ENCODE data around the gene CCNL2.

DNA sequence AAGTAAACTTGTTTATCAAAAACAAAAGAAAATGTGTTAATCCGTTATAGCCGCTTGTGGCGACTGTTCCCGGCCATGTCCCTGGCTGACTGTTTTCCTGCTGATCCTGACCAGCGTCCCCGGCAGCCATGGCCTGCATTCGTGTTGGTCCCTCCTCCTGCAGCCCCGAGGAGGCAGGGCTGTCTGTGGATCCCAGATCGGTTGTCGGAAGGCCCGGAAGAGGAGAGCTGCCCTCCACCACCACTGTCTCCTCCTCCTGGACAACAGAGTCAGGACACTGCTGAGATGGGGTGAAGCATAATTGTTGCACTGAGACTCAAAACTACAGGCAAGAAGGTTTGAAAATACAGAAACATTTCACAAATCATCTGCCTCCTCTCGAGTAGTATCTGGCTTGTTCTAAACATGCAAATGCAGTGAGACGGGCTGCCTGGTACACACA is 37.1 kb downstream of the CCNL2 start:
- TF ChIP-seq, protein P1, sequence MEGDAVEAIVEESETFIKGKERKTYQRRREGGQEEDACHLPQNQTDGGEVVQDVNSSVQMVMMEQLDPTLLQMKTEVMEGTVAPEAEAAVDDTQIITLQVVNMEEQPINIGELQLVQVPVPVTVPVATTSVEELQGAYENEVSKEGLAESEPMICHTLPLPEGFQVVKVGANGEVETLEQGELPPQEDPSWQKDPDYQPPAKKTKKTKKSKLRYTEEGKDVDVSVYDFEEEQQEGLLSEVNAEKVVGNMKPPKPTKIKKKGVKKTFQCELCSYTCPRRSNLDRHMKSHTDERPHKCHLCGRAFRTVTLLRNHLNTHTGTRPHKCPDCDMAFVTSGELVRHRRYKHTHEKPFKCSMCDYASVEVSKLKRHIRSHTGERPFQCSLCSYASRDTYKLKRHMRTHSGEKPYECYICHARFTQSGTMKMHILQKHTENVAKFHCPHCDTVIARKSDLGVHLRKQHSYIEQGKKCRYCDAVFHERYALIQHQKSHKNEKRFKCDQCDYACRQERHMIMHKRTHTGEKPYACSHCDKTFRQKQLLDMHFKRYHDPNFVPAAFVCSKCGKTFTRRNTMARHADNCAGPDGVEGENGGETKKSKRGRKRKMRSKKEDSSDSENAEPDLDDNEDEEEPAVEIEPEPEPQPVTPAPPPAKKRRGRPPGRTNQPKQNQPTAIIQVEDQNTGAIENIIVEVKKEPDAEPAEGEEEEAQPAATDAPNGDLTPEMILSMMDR (IDR thresholded peaks at IDR 0.05; ENCODE audit: low read depth, low read length) = no peak
- TF ChIP-seq, protein P2, sequence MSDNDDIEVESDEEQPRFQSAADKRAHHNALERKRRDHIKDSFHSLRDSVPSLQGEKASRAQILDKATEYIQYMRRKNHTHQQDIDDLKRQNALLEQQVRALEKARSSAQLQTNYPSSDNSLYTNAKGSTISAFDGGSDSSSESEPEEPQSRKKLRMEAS (IDR thresholded peaks at IDR 0.05; ENCODE audit: low read depth, low read length) = no peak
- TF ChIP-seq MYC (IDR thresholded peaks at IDR 0.05; ENCODE audit: low read depth, low read length) = no peak
- TF ChIP-seq POLR2A (IDR thresholded peaks at IDR 0.05; ENCODE audit: extremely low read depth, insufficient read length) = no peak
